Activated CD4-positive, alpha-beta T cell treated with anti-CD3 and anti-CD28 coated beads, Interleukin-2, amount 50 U/mL, for 4 hours (primary cell): ENCODE measurements around the gene LSR.

Experiments
- DNase-seq, 2 experiments: peaks; one replicate each; pipeline ENCODE4 v3.0.0-alpha.2; 2020

Gene LSR

GRCh38 chr19:35306473-35307246 is 57.9 kb downstream of the LSR start:
- DNase-seq = no peak

GRCh38 chr19:35307931-35308330 is 59.1 kb downstream of the LSR start:
- no peak for DNase-seq

DNA sequence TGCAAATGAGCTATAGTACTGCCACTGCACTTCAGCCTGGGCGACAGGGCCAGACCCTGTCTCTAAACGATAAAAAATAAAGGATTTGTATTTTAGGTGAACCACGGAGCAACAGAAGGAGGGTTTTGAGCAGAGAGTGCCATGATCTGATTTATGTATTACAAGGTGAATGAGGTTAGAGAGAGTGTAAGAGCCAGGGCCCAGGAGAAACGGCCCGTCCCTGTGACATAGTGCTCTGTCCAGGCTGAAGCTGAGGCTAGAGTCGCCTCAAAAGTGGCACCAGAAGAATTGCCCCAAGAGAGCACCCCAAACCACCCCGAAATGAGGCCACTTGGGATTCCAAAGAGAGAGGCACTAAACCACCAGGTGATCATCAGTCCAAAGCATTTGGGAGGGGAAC is 60.1 kb downstream of the LSR start:
- no peak for DNase-seq

- no peak for DNase-seq
Observed at GRCh38 chr19:35309481-35310279, 60.9 kb downstream of the LSR start.

GRCh38 chr19:35310331-35310730 is 61.5 kb downstream of the LSR start:
- DNase-seq = no peak

- DNase-seq = no peak
Observed at GRCh38 chr19:35310811-35311465, 62.1 kb downstream of the LSR start.

GRCh38 chr19:35311901-35312665 is 63.3 kb downstream of the LSR start:
- no peak for DNase-seq

DNA sequence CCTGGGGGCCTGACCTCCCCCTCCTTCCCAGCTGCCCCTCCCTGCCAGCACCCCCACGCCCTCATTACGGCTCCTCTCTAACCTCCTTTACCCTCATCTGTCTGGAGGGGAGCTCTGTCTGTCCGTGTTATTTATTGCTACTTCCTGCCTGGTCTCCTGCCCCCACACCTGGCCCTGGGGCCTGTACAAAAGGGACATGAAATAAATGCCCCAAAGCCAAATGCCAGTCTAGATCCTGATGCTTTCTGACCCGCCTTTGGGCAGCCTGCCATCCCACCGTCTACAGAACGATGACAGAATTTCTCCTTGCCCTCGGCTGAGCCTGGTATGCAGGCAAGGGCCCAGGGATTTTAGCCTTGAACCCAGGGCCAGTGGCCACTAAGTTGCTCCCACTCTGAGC is 64.8 kb downstream of the LSR start:
- no peak for DNase-seq

GRCh38 chr19:35314031-35314430 is 65.2 kb downstream of the LSR start:
- no peak for DNase-seq

GRCh38 chr19:35314858-35315470 is 66.2 kb downstream of the LSR start:
- no peak for DNase-seq

- DNase-seq = no peak
Observed at GRCh38 chr19:35315883-35316282, 67.1 kb downstream of the LSR start.

- no peak for DNase-seq
Observed at GRCh38 chr19:35316560-35316959, 67.8 kb downstream of the LSR start.
